H1 (cell line): ENCODE results near the gene MOG.

Experiments
- CEBPB ChIP-seq: IDR thresholded peaks from 2 replicates; pipeline ENCODE4 v1.6.1; 2012; ENCODE audit warnings: low read depth, low read length
- CHD7 ChIP-seq: fragments of 300-600 bp; sonication (generic); IDR thresholded peaks from 2 replicates; pipeline ENCODE4 v1.7.1; 2012; ENCODE audit warnings: low read length, moderate library complexity, mild to moderate bottlenecking, inconsistent platforms; ENCODE audit not compliant: insufficient replicate concordance
- CTCF ChIP-seq, 3 experiments: IDR thresholded peaks; 1 replicate in 2 of 3; 2 replicates in 1 of 3; pipeline versions ENCODE4 v1.5.1 to v1.6.1; 2011; ENCODE audit warnings: low read length in 3 of 3, mild to moderate bottlenecking in 3 of 3, inconsistent platforms in 2 of 3, low read depth in 1 of 3, moderate library complexity in 1 of 3; ENCODE audit not compliant: insufficient read depth in 1 of 3; ENCODE audit errors: control extremely low read depth in 1 of 3
- POLR2AphosphoS5 ChIP-seq: IDR thresholded peaks from 2 replicates; pipeline ENCODE4 v1.6.1; 2011; ENCODE audit warnings: low read depth, low read length

- TF ChIP-seq CTCF (IDR thresholded peaks at IDR 0.05; ENCODE audit: control extremely low read depth in 1 of 3, insufficient read depth in 1 of 3, low read depth in 1 of 3, low read length in 3 of 3) (no peak), CEBPB (no peak), POLR2AphosphoS5 (no peak), CHD7 (no peak)
These were observed 37.2 kb upstream of the MOG start for GRCh38 chr6:29619578-29620160.
